ENCODE results near the gene PPP1R14B. TPM values are rescaled to one million over a fixed set of nuclear protein-coding genes. Genes with fewer than 3 reads are reported as not detected.
A peak's percentile ranks its signal among the peaks of the same experiment; 100 is the strongest.

Gene PPP1R14B
- total and polyA plus RNA-seq, 2 donors (not counting 3 experiments of a cell fraction or from before 2014, with no cell fraction given), result 308 to 431 TPM

- no TSS peak for BruUV-seq (replicated peaks)
- CTCF ChIA-PET, result interaction anchor here (0.7 to 5.6 kb wide), 16 partner anchors 10 to 87 kb away, joined by 3 to 60 read pairs (median 4); partner anchors contain the start of genes BAD, CATSPERZ, FERMT3 and PLCB3
- Histone ChIP-seq H3K27me3 (ENCODE audit: control insufficient read depth in 2 of 2, insufficient read depth in 2 of 2, low read length in 2 of 2) (no peaks in the 10 kb centered on the region), H3K4me2 (ENCODE audit: insufficient read depth, low read length) (peak overlapping the region; percentile 43), H3K9me1 (replicated peaks; ENCODE audit: control insufficient read depth, extremely low read depth, insufficient read depth, low read length) (no peaks in the 10 kb centered on the region), H3K4me1 (ENCODE audit: control insufficient read depth, extremely low read depth, insufficient read depth, low read length) (peaks cover 45% of the 10 kb centered on the region), H3K36me3 (ENCODE audit: control insufficient read depth in 2 of 2, extremely low read depth in 1 of 2, insufficient read depth in 2 of 2, low read length in 2 of 2) (peaks cover 2 to 13% of the 10 kb centered on the region in 2 experiments), H3K79me2 (ENCODE audit: control insufficient read depth, insufficient read depth, low read length) (no peaks in the 10 kb centered on the region), H3K9me3 (replicated peaks; ENCODE audit: control insufficient read depth, insufficient read depth, low read length) (no peaks in the 10 kb centered on the region), H3K4me3 (replicated peaks in 1 of 3; ENCODE audit: insufficient read depth in 1 of 3, low read depth in 1 of 3, low read length in 3 of 3) (no peak overlapping the region), H3K27ac (ENCODE audit: insufficient read depth, low read depth, low read length) (peak overlapping the region; percentile 76), H4K20me1 (replicated peaks; ENCODE audit: control insufficient read depth, extremely low read depth, insufficient read depth, low read length) (no peaks in the 10 kb centered on the region), H2AFZ (ENCODE audit: low read depth, low read length) (no peak overlapping the region), H3K9ac (replicated peaks; ENCODE audit: extremely low read depth, insufficient read depth, low read length) (peak overlapping the region; percentile 76)
- TF ChIP-seq POLR2A (IDR thresholded peaks at IDR 0.05; ENCODE audit: low read depth, low read length) (peak; percentile 41), GATA2 (IDR thresholded peaks at IDR 0.05; ENCODE audit: insufficient read depth, insufficient read length, low read depth, low read length) (peak; percentile 89), POLR2AphosphoS5 (IDR thresholded peaks at IDR 0.05; ENCODE audit: insufficient read depth, low read depth, low read length) (no peak), EZH2 (IDR thresholded peaks at IDR 0.05; ENCODE audit: borderline replicate concordance, low read depth, low read length, severe bottlenecking) (no peak), JUN (IDR thresholded peaks at IDR 0.05; ENCODE audit: borderline replicate concordance, insufficient read depth, insufficient read length, low read depth) (no peak), FOS (IDR thresholded peaks at IDR 0.05; ENCODE audit: borderline replicate concordance, insufficient read depth, low read length) (no peak), CTCF (IDR thresholded peaks at IDR 0.05; ENCODE audit: extremely low read depth in 1 of 2, insufficient read depth in 1 of 2, low read depth in 1 of 2, low read length in 2 of 2) (no peak), MAX (IDR thresholded peaks at IDR 0.05; ENCODE audit: insufficient read depth, insufficient read length) (no peak), MYC (IDR thresholded peaks at IDR 0.05; ENCODE audit: low read depth, low read length) (no peak)
- dilution Hi-C loops (cut with MboI; ENCODE audit: extremely low pct_ligation_motif_present, low sequenced_read_pairs), result no loop called here
- intact Hi-C loops (cut with micrococcal nuclease), result loop anchor here (2.0 kb wide), 1 partner anchor 511 kb away; the partner anchor contains the start of gene SF1
- POLR2A ChIA-PET, result interaction anchor here (0.7 to 2.6 kb wide), 5 partner anchors 14 to 63 kb away, joined by 3 to 10 read pairs (median 3); partner anchors contain the start of genes FERMT3, FKBP2 and PPP1R14B
- FAIRE-seq, result no peak
- peak; percentile 74 for DNase-seq (ENCODE audit: low read depth, low spot score)
Measured at GRCh38 chr11:64268025-64268892, 21.5 kb upstream of the PPP1R14B start.
